Measurements from ENCODE around the gene BBIP1. TPM values are rescaled to one million over a fixed set of nuclear protein-coding genes. Genes with fewer than 3 reads are reported as not detected.

BBIP1 gene
- total and polyA plus RNA-seq, 9 of the 15 experiments (the other 6 are each of a cell fraction or from before 2014, with no cell fraction given) = 5.2 to 31.0 (median 19.4) TPM

DNA sequence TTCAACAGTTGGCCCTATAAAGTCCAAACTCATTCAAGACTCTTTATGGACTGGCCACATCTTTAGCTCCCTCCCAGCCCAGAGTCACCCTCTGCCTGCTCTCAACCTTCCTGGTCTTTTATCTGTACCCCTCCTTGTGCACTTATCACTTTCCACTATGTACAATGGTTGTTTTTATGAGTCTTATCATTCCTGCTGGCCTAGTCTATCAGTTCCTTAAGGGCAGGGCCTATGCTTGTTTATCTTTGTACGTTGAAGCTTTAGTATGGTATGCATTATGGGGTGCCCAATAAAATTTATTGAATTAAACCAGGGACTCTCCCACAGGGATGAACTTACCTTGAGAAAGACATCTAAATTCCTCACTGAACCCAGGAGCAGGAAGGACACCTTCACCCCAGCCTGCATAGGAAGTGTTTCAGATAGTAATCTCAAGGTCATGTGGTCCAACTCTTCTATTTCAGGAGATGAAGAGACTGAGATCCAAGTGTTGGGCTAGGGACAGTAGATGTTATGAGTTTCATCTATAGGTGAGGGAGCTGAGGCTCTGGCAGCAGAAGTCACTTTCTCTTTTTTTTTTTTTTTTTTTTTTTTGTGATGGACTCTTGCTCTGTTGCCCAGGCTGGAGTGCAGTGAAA is 60.6 kb downstream of the BBIP1 start (continued):
- TF ChIP-seq CXXC5 (CRISPR knock-in tag; IDR thresholded peaks at IDR 0.05) (peak; percentile 28), MXI1 (IDR thresholded peaks at IDR 0.05; ENCODE audit: low read depth, low read length) (no peak), ZC3H11A (IDR thresholded peaks at IDR 0.05; ENCODE audit: low read depth, low read length) (no peak), NFIC (IDR thresholded peaks at IDR 0.05) (peak; percentile 84), ZNF589 (CRISPR knock-in tag; IDR thresholded peaks at IDR 0.05; ENCODE audit: low read depth) (no peak), POLR3G (IDR thresholded peaks at IDR 0.05; ENCODE audit: extremely low read depth, insufficient read length, insufficient replicate concordance) (no peak), ERF (CRISPR knock-in tag; IDR thresholded peaks at IDR 0.05) (no peak), MYNN (IDR thresholded peaks at IDR 0.05) (peak; percentile 64; the same call in 1 of the 2 replicates), MYNN (CRISPR knock-in tag; IDR thresholded peaks at IDR 0.05) (no peak), FOSL1 (tag; conservative IDR thresholded peaks at IDR 0.05) (no peak), THRAP3 (IDR thresholded peaks at IDR 0.05; ENCODE audit: borderline replicate concordance) (no peak), ZNF146 (CRISPR knock-in tag; IDR thresholded peaks at IDR 0.05; ENCODE audit: unreplicated experiment) (no peak), ZNF695 (CRISPR knock-in tag; IDR thresholded peaks at IDR 0.05) (no peak), BRF1 (IDR thresholded peaks at IDR 0.05; ENCODE audit: borderline replicate concordance, extremely low read depth, insufficient read length) (no peak), MBD2 (IDR thresholded peaks at IDR 0.05; ENCODE audit: borderline replicate concordance, low read depth) (peak; percentile 38; the same call in 1 of the 2 replicates), SMARCE1 (IDR thresholded peaks at IDR 0.05) (peak; percentile 85), SMC3 (conservative IDR thresholded peaks at IDR 0.05; ENCODE audit: insufficient read depth, low read depth, low read length) (no peak), CREBBP (IDR thresholded peaks at IDR 0.05; ENCODE audit: low read depth, low read length) (no peak), NR2F6 (CRISPR knock-in tag; IDR thresholded peaks at IDR 0.05) (no peak), ZNF384 (IDR thresholded peaks at IDR 0.05; ENCODE audit: low read depth, low read length) (peak; percentile 70)
- TF ChIP-seq, protein P1, sequence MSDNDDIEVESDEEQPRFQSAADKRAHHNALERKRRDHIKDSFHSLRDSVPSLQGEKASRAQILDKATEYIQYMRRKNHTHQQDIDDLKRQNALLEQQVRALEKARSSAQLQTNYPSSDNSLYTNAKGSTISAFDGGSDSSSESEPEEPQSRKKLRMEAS (CRISPR knock-in tag; IDR thresholded peaks at IDR 0.05) = no peak
- TF ChIP-seq, protein P2, sequence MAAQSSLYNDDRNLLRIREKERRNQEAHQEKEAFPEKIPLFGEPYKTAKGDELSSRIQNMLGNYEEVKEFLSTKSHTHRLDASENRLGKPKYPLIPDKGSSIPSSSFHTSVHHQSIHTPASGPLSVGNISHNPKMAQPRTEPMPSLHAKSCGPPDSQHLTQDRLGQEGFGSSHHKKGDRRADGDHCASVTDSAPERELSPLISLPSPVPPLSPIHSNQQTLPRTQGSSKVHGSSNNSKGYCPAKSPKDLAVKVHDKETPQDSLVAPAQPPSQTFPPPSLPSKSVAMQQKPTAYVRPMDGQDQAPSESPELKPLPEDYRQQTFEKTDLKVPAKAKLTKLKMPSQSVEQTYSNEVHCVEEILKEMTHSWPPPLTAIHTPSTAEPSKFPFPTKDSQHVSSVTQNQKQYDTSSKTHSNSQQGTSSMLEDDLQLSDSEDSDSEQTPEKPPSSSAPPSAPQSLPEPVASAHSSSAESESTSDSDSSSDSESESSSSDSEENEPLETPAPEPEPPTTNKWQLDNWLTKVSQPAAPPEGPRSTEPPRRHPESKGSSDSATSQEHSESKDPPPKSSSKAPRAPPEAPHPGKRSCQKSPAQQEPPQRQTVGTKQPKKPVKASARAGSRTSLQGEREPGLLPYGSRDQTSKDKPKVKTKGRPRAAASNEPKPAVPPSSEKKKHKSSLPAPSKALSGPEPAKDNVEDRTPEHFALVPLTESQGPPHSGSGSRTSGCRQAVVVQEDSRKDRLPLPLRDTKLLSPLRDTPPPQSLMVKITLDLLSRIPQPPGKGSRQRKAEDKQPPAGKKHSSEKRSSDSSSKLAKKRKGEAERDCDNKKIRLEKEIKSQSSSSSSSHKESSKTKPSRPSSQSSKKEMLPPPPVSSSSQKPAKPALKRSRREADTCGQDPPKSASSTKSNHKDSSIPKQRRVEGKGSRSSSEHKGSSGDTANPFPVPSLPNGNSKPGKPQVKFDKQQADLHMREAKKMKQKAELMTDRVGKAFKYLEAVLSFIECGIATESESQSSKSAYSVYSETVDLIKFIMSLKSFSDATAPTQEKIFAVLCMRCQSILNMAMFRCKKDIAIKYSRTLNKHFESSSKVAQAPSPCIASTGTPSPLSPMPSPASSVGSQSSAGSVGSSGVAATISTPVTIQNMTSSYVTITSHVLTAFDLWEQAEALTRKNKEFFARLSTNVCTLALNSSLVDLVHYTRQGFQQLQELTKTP (IDR thresholded peaks at IDR 0.05; ENCODE audit: low read depth in 1 of 2, partially characterized antibody in 2 of 2) = no peak
- TF ChIP-seq, protein P3, sequence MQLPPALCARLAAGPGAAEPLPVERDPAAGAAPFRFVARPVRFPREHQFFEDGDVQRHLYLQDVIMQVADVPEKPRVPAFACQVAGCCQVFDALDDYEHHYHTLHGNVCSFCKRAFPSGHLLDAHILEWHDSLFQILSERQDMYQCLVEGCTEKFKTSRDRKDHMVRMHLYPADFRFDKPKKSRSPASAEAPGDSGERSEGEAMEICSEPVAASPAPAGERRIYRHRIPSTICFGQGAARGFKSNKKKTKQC (CRISPR knock-in tag; IDR thresholded peaks at IDR 0.05) = no peak
- TF ChIP-seq, protein P4, sequence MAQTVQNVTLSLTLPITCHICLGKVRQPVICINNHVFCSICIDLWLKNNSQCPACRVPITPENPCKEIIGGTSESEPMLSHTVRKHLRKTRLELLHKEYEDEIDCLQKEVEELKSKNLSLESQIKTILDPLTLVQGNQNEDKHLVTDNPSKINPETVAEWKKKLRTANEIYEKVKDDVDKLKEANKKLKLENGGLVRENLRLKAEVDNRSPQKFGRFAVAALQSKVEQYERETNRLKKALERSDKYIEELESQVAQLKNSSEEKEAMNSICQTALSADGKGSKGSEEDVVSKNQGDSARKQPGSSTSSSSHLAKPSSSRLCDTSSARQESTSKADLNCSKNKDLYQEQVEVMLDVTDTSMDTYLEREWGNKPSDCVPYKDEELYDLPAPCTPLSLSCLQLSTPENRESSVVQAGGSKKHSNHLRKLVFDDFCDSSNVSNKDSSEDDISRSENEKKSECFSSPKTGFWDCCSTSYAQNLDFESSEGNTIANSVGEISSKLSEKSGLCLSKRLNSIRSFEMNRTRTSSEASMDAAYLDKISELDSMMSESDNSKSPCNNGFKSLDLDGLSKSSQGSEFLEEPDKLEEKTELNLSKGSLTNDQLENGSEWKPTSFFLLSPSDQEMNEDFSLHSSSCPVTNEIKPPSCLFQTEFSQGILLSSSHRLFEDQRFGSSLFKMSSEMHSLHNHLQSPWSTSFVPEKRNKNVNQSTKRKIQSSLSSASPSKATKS (CRISPR knock-in tag; IDR thresholded peaks at IDR 0.05) = no peak

Data from K562 (cell line).